Tibial nerve (tissue), 4 donors: Measurements from ENCODE around the gene GPC6. TPM values are rescaled to one million over a fixed set of nuclear protein-coding genes. Genes with fewer than 3 reads are reported as not detected.

ENCODE experiments used
- DNase-seq, 2 donors: peaks; one replicate each; pipeline ENCODE4 v3.0.0-alpha.2; 2019; ENCODE audit warnings: low spot score in 2 of 2
- H3K27ac ChIP-seq, 4 donors: fragments of 200-600 bp; sonication (generic) in 3 of 4; one replicate each; pipeline ENCODE4 v1.5.1; 2017 to 2019; ENCODE audit warnings: mild to moderate bottlenecking in 1 of 4
- H3K27me3 ChIP-seq, 2 donors: fragments of 200-600 bp; sonication (generic) in 1 of 2; one replicate each; pipeline versions ENCODE4 v1.5.1 to v1.6.0; 2017 to 2019
- H3K36me3 ChIP-seq, 3 donors: fragments of 200-600 bp; sonication (generic); one replicate each; pipeline ENCODE4 v1.5.1; 2018 to 2019
- H3K4me1 ChIP-seq, 4 donors: fragments of 200-600 bp; sonication (generic) in 3 of 4; one replicate each; pipeline ENCODE4 v1.5.1; 2017 to 2019
- H3K4me3 ChIP-seq, 4 donors: fragments of 200-600 bp; sonication (generic) in 3 of 4; one replicate each; pipeline ENCODE4 v1.5.1; 2017 to 2019; ENCODE audit warnings: mild to moderate bottlenecking in 1 of 4, moderate library complexity in 1 of 4
- H3K9me3 ChIP-seq, 4 donors: fragments of 200-600 bp; sonication (generic) in 3 of 4; one replicate each; pipeline ENCODE4 v1.5.1; 2017 to 2019
- EP300 ChIP-seq, 2 donors: sonication (generic); formaldehyde crosslinking; IDR thresholded peaks; one replicate each; pipeline ENCODE4 v1.6.1; 2017; ENCODE audit warnings: antibody characterized with exemption in 2 of 2, mild to moderate bottlenecking in 1 of 2
- POLR2A ChIP-seq, 2 donors: fragments of 450-650 bp; IDR thresholded peaks; one replicate each; pipeline ENCODE4 v1.6.1; 2017; ENCODE audit warnings: antibody characterized with exemption in 2 of 2, mild to moderate bottlenecking in 2 of 2, moderate library complexity in 2 of 2
- WGBS, 2 donors: methylation state at CpG; one replicate each; pipeline ENCODE4 v1.1.5; 2018; 5-methylcytosine and 5-hydroxymethylcytosine counted together
- total RNA-seq, 4 donors: library from RNA; depleted of rRNA; stranded (reverse); fragments of >200 nt; gene quantifications; one replicate each; pipeline ENCODE4 v1.1.0, GENCODE V29; 2016
- TF ChIP-seq, protein P1 (sequence below), 5 experiments: fragments of 200-600 bp in 3 of 5; fragments of 450-650 bp in 2 of 5; sonication (generic) in 3 of 5; IDR thresholded peaks; one replicate each; pipeline ENCODE4 v1.5.1; 2016 to 2019; ENCODE audit warnings: antibody characterized with exemption in 5 of 5, mild to moderate bottlenecking in 3 of 5, moderate library complexity in 2 of 5

GPC6 gene
- total RNA-seq, 4 donors from 2014 or later = 21.9 to 39.5 (median 29.8) TPM

DNA sequence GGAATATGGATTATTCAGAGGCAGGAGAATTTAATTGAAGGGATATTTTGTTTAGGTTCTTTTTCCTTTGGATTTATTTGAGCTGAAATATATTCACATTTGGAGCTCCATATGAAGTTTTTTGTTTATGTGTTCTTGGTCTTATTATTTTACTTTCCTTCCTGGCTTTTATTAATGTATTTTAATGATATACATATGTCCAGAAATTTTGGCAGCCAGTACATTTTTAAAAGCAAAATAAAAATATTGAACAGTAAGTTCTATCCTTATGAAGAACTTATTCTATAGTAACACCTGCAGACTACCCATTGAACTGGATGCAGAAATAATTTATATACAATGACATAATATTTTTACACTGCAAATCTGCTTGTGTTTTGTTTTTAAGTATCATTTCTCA is 323.6 kb downstream of the GPC6 start:
- no peak overlapping the region for H3K4me3 ChIP-seq
- no peaks in the 10 kb centered on the region for H3K27me3 ChIP-seq
- H3K27ac ChIP-seq = no peak overlapping the region
- no peaks in the 10 kb centered on the region for H3K36me3 ChIP-seq
- no peak for DNase-seq
- TF ChIP-seq, protein P1, sequence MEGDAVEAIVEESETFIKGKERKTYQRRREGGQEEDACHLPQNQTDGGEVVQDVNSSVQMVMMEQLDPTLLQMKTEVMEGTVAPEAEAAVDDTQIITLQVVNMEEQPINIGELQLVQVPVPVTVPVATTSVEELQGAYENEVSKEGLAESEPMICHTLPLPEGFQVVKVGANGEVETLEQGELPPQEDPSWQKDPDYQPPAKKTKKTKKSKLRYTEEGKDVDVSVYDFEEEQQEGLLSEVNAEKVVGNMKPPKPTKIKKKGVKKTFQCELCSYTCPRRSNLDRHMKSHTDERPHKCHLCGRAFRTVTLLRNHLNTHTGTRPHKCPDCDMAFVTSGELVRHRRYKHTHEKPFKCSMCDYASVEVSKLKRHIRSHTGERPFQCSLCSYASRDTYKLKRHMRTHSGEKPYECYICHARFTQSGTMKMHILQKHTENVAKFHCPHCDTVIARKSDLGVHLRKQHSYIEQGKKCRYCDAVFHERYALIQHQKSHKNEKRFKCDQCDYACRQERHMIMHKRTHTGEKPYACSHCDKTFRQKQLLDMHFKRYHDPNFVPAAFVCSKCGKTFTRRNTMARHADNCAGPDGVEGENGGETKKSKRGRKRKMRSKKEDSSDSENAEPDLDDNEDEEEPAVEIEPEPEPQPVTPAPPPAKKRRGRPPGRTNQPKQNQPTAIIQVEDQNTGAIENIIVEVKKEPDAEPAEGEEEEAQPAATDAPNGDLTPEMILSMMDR (IDR thresholded peaks at IDR 0.05) = no peak
- TF ChIP-seq POLR2A (IDR thresholded peaks at IDR 0.05) (no peak), EP300 (IDR thresholded peaks at IDR 0.05) (no peak)
- H3K4me1 ChIP-seq = no peaks in the 10 kb centered on the region
- no peaks in the 10 kb centered on the region for H3K9me3 ChIP-seq

DNA sequence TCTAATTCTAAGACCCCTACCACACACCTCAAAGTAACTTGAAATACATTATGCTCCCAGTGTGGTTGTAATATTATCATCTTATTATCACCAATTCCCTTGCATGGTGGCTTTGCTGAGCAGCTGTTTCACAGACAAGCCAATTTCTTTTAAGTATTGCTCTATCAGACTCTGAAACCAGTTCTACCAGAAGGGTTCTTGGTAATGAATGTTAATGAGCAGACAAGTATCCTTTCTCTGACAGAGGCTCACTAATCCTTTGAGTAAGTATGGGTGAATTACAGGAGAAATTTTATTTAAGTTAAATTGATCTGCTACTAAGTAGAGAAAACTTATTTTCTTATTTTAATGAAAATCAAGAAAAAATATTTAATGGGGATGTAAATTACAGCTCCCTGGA is 326.0 kb downstream of the GPC6 start:
- no peaks in the 10 kb centered on the region for H3K9me3 ChIP-seq
- DNase-seq = no peak
- no peaks in the 10 kb centered on the region for H3K27me3 ChIP-seq
- no peak for TF ChIP-seq POLR2A (IDR thresholded peaks at IDR 0.05)
- no peak for TF ChIP-seq EP300 (IDR thresholded peaks at IDR 0.05)
- TF ChIP-seq, protein P1 (IDR thresholded peaks at IDR 0.05) = no peak
- H3K4me1 ChIP-seq = no peaks in the 10 kb centered on the region
- no peaks in the 10 kb centered on the region for H3K36me3 ChIP-seq
- H3K4me3 ChIP-seq = no peak overlapping the region
- H3K27ac ChIP-seq = no peak overlapping the region

DNA sequence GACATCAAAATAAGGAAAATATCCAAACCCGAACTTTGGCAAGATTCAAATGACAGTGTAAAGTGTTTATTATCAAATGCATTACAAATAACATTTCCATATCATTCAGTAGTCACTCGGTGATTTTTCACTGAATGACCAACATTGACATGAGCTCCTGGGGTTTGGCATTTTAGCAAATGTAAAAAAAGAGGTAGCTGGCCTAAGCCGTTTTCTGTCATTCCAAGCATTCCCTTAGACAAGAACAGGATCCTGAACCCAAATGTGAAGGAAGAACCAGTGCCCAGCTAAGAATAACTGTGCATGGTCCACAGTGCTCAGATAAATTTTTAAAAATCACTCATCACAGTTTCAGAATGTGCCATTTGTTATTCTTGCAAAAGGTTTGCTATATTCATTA is 327.9 kb downstream of the GPC6 start:
- no peaks in the 10 kb centered on the region for H3K4me1 ChIP-seq
- no peaks in the 10 kb centered on the region for H3K9me3 ChIP-seq
- H3K27ac ChIP-seq = no peak overlapping the region
- no peak overlapping the region for H3K4me3 ChIP-seq
- DNase-seq = no peak
- no peaks in the 10 kb centered on the region for H3K27me3 ChIP-seq
- 51 to 53% methylated on average over 3 of the region's 3 CpGs for WGBS, 2 donors
- no peak for TF ChIP-seq POLR2A (IDR thresholded peaks at IDR 0.05)
- no peak for TF ChIP-seq EP300 (IDR thresholded peaks at IDR 0.05)
- TF ChIP-seq, protein P1 (IDR thresholded peaks at IDR 0.05) = no peak
- H3K36me3 ChIP-seq = no peaks in the 10 kb centered on the region

DNA sequence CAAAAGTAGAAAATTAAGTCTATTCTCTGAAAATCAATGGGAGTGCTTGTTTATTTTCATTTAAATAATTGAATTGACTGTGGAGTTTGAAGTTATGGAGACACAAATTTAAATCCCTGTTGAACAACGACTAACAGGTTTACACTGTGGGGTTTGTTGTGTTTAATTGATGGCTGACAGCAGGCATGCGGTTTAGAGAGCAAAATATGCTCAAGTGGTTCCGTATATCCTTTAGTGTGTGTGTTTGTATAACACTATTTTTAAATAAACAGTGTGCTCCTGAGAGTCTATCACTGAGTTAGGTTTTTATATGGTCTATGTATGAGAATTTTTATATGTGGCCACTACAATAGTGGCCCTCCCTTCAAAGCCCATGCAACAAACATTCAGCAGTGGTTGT is 332.0 kb downstream of the GPC6 start:
- WGBS, 2 donors = 47 to 52% methylated on average over 3 of the region's 3 CpGs

DNA sequence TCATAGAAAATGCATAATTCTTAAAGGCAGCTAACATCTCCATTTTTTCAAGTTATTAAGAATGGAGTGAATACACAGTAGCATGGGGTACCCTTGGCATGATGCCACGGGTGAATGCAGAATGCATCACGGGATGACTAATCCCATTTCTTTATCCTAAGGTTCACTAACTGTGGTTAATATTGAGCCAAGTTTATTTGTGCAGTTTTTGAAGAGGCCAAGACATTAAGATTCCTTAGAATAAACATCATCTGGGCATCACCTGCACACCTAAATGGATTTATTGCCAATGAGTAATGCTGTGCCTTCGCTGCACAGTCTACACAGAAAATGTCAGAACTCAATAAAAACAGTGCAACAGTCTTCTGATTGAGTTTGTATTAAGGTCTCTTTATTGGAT is 333.1 kb downstream of the GPC6 start:
- H3K27ac ChIP-seq = no peak overlapping the region
- H3K27me3 ChIP-seq = no peaks in the 10 kb centered on the region
- H3K9me3 ChIP-seq = no peaks in the 10 kb centered on the region
- H3K4me3 ChIP-seq = no peak overlapping the region
- no peaks in the 10 kb centered on the region for H3K36me3 ChIP-seq
- no peaks in the 10 kb centered on the region for H3K4me1 ChIP-seq
- TF ChIP-seq EP300 (IDR thresholded peaks at IDR 0.05) (no peak), POLR2A (IDR thresholded peaks at IDR 0.05) (no peak)
- TF ChIP-seq, protein P1 (IDR thresholded peaks at IDR 0.05) = no peak
- no peak for DNase-seq
- 56 to 70% methylated on average over 3 of the region's 3 CpGs for WGBS, 2 donors

More for the DNA sequence above, 332.0 kb downstream of the GPC6 start:
- Histone ChIP-seq H3K9me3 (no peaks in the 10 kb centered on the region), H3K4me3 (no peak overlapping the region), H3K27ac (no peak overlapping the region), H3K36me3 (no peaks in the 10 kb centered on the region), H3K4me1 (no peaks in the 10 kb centered on the region), H3K27me3 (no peaks in the 10 kb centered on the region)
- no peak for DNase-seq
- TF ChIP-seq POLR2A (IDR thresholded peaks at IDR 0.05) (no peak), EP300 (IDR thresholded peaks at IDR 0.05) (no peak)
- TF ChIP-seq, protein P1 (IDR thresholded peaks at IDR 0.05) = no peak
